D721Med (cell line): ENCODE data around the gene AGPAT1.

ENCODE experiments used
- DNase-seq: peaks from one replicate; pipeline ENCODE4 v3.0.0; 2011; ENCODE audit warnings: low spot score; ENCODE audit not compliant: insufficient read length
- FAIRE-seq: peaks from 2 replicates; lab custom pipeline; 2011; peaks lifted over from hg19 to GRCh38; lab: Jason Lieb, UNC
- CTCF ChIP-seq: IDR thresholded peaks from 2 replicates; pipeline ENCODE4 v1.5.1; 2012; ENCODE audit warnings: mild to moderate bottlenecking, control low read depth; ENCODE audit not compliant: insufficient read depth; ENCODE audit errors: missing control alignments

Gene AGPAT1

GRCh38 chr6:32176476-32177182 lies 745 bp upstream of the AGPAT1 start:
- no peak for DNase-seq
- no peak for TF ChIP-seq CTCF
- no peak for FAIRE-seq

GRCh38 chr6:32175322-32175710 lies 568 bp downstream of the AGPAT1 start:
- DNase-seq (no peak), FAIRE-seq (no peak)

GRCh38 chr6:32174416-32174815 lies 1.5 kb downstream of the AGPAT1 start:
- DNase-seq (no peak), FAIRE-seq (no peak)
- TF ChIP-seq CTCF = no peak

More at GRCh38 chr6:32175322-32175710, 568 bp downstream of the AGPAT1 start:
- TF ChIP-seq CTCF = no peak

- DNase-seq (no peak), FAIRE-seq (no peak)
- TF ChIP-seq CTCF = no peak
Measured at GRCh38 chr6:32173051-32173727, 2.7 kb downstream of the AGPAT1 start.

GRCh38 chr6:32171234-32171633 lies 4.7 kb downstream of the AGPAT1 start:
- no peak for FAIRE-seq
- TF ChIP-seq CTCF = no peak
- no peak for DNase-seq

- FAIRE-seq (no peak), DNase-seq (no peak)
- no peak for TF ChIP-seq CTCF
Measured at GRCh38 chr6:32170294-32170693, 5.6 kb downstream of the AGPAT1 start.
